Measurements from ENCODE around the gene SPAG4.

SPAG4 gene

DNA sequence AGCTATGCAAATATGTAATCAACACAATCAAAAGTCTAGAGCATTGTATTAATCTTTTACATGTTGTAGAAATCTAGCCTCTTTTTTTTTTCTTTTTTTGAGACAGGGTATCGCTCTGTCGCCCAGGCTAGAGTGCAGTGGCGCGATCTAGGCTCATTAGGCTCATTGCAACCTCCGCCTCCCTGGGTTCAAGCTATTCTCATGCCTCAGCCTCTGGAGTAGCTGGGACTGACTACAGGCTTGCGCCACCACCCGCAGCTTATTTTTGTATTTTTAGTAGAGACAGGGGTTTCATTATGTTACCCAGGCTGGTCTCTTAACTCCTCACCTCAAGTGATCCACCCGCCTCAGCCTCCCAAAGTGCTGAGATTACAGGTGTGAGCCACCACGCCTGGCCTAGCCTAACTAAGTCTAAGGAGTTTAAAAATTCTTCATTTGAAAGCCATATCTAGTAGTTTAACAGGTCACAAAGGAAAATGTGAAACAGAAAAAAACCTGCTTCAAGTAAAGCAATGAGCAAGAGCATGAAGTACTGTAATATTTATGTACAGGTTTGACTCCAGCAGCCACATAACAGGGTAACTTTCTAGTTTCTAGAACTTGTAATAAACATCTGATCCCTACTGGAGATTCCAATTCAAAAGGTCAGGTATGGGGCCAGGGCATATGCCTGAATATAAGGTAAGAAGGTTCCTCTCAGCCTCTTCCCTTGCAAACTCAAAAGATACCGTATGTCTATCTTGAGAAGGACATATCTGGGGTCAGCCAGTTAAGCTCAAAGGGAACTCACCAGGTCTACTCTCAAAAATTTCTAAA, 44.7 kb downstream of the SPAG4 start:
- no peak for DNase-seq

DNA sequence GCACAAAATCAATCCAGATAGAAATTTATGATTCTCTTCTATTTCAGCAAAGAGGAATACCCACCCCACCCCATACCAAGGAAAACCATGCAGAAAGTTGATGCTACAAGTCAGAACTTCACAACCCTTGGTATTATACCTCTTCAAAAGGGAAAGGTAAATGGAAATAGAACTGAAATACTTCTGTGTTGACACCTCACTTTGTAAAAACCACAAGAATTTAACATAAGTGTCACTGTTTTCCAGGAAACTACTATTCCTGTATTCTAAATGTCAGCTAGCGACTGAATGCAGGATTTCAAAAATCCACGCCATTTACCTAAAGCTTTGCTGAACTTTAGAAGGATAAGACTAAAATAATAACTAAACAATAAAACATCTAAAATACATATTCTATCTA, 45.4 kb downstream of the SPAG4 start:
- no peak for DNase-seq

DNA sequence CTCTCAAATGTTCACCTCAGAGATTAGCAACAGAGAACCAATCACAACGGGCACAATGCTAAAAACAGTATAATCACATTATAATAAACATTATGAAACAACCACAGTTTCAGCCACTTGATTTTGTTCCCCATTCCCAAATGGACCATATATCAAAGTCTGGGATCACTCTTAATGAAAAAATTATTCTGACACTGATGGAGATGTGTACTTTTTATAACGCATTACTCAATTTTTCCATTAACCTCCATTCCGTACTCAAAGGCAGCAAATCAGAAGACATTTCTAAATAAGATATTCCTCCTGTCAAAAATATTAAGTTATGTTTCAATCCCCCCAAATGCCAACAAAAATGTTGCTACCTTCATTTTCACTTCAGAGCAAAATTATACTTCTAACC, 46.3 kb downstream of the SPAG4 start:
- DNase-seq: no peak

DNA sequence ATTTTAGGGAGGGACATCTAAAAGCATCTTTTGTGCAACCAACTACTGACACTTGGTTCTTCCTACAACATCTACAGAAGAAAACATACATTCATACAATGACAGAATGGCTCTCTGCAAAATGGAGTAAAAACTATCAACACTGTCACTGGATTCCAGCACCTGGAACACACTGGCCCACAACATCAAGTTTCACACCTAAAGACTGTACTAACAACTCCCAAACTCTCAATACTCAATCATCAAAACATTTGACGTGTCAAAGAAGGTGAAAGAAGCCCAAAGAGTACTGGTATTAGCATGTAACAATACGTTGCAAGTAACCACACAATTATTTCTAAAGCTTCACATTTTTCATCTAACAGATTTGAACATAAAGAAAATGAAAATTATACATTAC, 46.9 kb downstream of the SPAG4 start:
- no peak for DNase-seq

GRCh38 chr20:35663516-35664465, 48.2 kb downstream of the SPAG4 start:
- DNase-seq: no peak

GRCh38 chr20:35664466-35665206, 49.0 kb downstream of the SPAG4 start, which contains the start of the genes CPNE1 and RBM12:
Gene CPNE1, minus strand, starts transcription at chr20:35664900. Its CDS starts 31,977 bp downstream, at chr20:35632923.
Gene RBM12, minus strand, starts transcription at chr20:35664900. Its CDS starts 9,578 bp downstream, at chr20:35655322.
- DNase-seq: peak; percentile 87

GRCh38 chr20:35665949-35666288, 50.3 kb downstream of the SPAG4 start:
- DNase-seq: no peak

GRCh38 chr20:35669221-35669620, 53.6 kb downstream of the SPAG4 start:
- DNase-seq: no peak

GRCh38 chr20:35669681-35670080, 54.1 kb downstream of the SPAG4 start:
- DNase-seq: no peak
